Fibroblast of lung (primary cell): ENCODE results near the gene PABPN1L. TPM values are rescaled to one million over a fixed set of nuclear protein-coding genes. Genes with fewer than 3 reads are reported as not detected.

Source experiments
- DNase-seq, 2 donors: peaks; one replicate each; pipeline versions ENCODE4 v3.0.0 to v3.0.0-alpha.2; 2010; ENCODE audit warnings: low read depth in 2 of 2
- H2AFZ ChIP-seq: 2 replicates; pipeline ENCODE4 v1.5.1; 2012; ENCODE audit warnings: low read length, control low read depth, inconsistent platforms
- H3K27ac ChIP-seq: 2 replicates; pipeline ENCODE4 v1.5.1; 2011; ENCODE audit warnings: low read length, control low read depth; ENCODE audit not compliant: insufficient read depth
- H3K27me3 ChIP-seq: 2 replicates; pipeline ENCODE4 v1.5.1; 2011; ENCODE audit warnings: mild to moderate bottlenecking, low read length; ENCODE audit not compliant: control insufficient read depth, insufficient read depth
- H3K36me3 ChIP-seq: 2 replicates; pipeline ENCODE4 v1.5.1; 2011; ENCODE audit warnings: low read length; ENCODE audit not compliant: control insufficient read depth, insufficient read depth
- H3K4me1 ChIP-seq: 2 replicates; pipeline ENCODE4 v1.5.1; 2011; ENCODE audit warnings: low read length; ENCODE audit not compliant: control insufficient read depth, insufficient read depth; ENCODE audit errors: extremely low read depth
- H3K4me2 ChIP-seq: 2 replicates; pipeline ENCODE4 v1.5.1; 2011; ENCODE audit warnings: low read length, control low read depth; ENCODE audit not compliant: insufficient read depth; ENCODE audit errors: extremely low read depth
- H3K4me3 ChIP-seq, 4 experiments: fragments of 200-600 bp in 1 of 4; sonication (generic) in 1 of 4; replicated peaks in 1 of 4; 2 replicates each; pipeline ENCODE4 v1.5.1; 2011 to 2016; ENCODE audit warnings: low read length in 4 of 4, low read depth in 3 of 4, mild to moderate bottlenecking in 3 of 4, control low read depth in 2 of 4, inconsistent platforms in 1 of 4, mixed read lengths in 1 of 4; ENCODE audit not compliant: insufficient read depth in 1 of 4; ENCODE audit errors: control extremely low read depth in 1 of 4
- H3K79me2 ChIP-seq: 2 replicates; pipeline ENCODE4 v1.5.1; 2012; ENCODE audit warnings: mild to moderate bottlenecking, low read length, inconsistent platforms; ENCODE audit not compliant: control insufficient read depth, insufficient read depth
- H3K9ac ChIP-seq: 2 replicates; pipeline ENCODE4 v1.5.1; 2011; ENCODE audit warnings: mild to moderate bottlenecking, low read length, control low read depth; ENCODE audit not compliant: insufficient read depth
- H3K9me3 ChIP-seq: 2 replicates; pipeline ENCODE4 v1.5.1; 2012; ENCODE audit warnings: low read depth, low read length; ENCODE audit not compliant: control insufficient read depth, insufficient read depth
- H4K20me1 ChIP-seq: 2 replicates; pipeline ENCODE4 v1.5.1; 2011; ENCODE audit warnings: low read length; ENCODE audit not compliant: control insufficient read depth, insufficient read depth; ENCODE audit errors: extremely low read depth
- CTCF ChIP-seq, 2 donors: IDR thresholded peaks in 1 of 2; conservative IDR thresholded peaks in 1 of 2; 1 replicate in 1 of 2; 2 replicates in 1 of 2; pipeline ENCODE4 v1.5.1; 2011 to 2012; ENCODE audit warnings: low read length in 2 of 2, control low read depth in 1 of 2, inconsistent platforms in 1 of 2, low read depth in 1 of 2, mild to moderate bottlenecking in 1 of 2
- EZH2 ChIP-seq: IDR thresholded peaks from 2 replicates; pipeline ENCODE4 v1.5.1; 2012; ENCODE audit warnings: low read length, control low read depth, mild to moderate bottlenecking; ENCODE audit errors: missing control alignments
- polyA plus RNA-seq, 2 donors: library from polyadenylated mRNA; depleted of rRNA in 1 of 2; stranded (reverse) in 1 of 2; unstranded in 1 of 2; fragments of >200 nt; gene quantifications; 2 replicates each; pipeline ENCODE4 v1.2.1, GENCODE V29; 2011 to 2012; ENCODE audit warnings: missing spikeins in 1 of 2
- total RNA-seq: library from RNA; depleted of rRNA; stranded (reverse); fragments of >200 nt; gene quantifications from 2 replicates; pipeline ENCODE4 v1.2.1, GENCODE V29; 2014

Gene PABPN1L
- total and polyA plus RNA-seq, 2 donors (not counting 1 experiment from before 2014, with no cell fraction given), result not detected

- no peaks in the 10 kb centered on the region for H4K20me1 ChIP-seq
- no peak overlapping the region for H3K9ac ChIP-seq
- H3K27me3 ChIP-seq, result no peaks in the 10 kb centered on the region
- no peaks in the 10 kb centered on the region for H3K9me3 ChIP-seq
- H2AFZ ChIP-seq, result no peak overlapping the region
- no peak overlapping the region for H3K4me2 ChIP-seq
- peaks cover 5% of the 10 kb centered on the region for H3K79me2 ChIP-seq
- DNase-seq, result no peak
- TF ChIP-seq CTCF (conservative IDR thresholded peaks at IDR 0.05 in 1 of 2, IDR thresholded peaks at IDR 0.05 in 1 of 2; ENCODE audit: low read depth in 1 of 2, low read length in 2 of 2) (no peak), EZH2 (no peak)
- H3K4me3 ChIP-seq, result no peak overlapping the region
- no peaks in the 10 kb centered on the region for H3K36me3 ChIP-seq
- peaks cover 4% of the 10 kb centered on the region for H3K4me1 ChIP-seq
- no peak overlapping the region for H3K27ac ChIP-seq
These were observed 12.0 kb downstream of the PABPN1L start for GRCh38 chr16:88854306-88855111.

- Histone ChIP-seq H3K79me2 (peaks cover 5% of the 10 kb centered on the region), H3K27me3 (no peaks in the 10 kb centered on the region), H3K9ac (no peak overlapping the region), H3K9me3 (no peaks in the 10 kb centered on the region), H3K4me2 (no peak overlapping the region), H3K4me1 (peaks cover 4% of the 10 kb centered on the region), H3K27ac (no peak overlapping the region), H4K20me1 (no peaks in the 10 kb centered on the region), H3K4me3 (no peak overlapping the region), H2AFZ (no peak overlapping the region), H3K36me3 (no peaks in the 10 kb centered on the region)
- DNase-seq, result no peak
- TF ChIP-seq CTCF (conservative IDR thresholded peaks at IDR 0.05 in 1 of 2, IDR thresholded peaks at IDR 0.05 in 1 of 2; ENCODE audit: low read depth in 1 of 2, low read length in 2 of 2) (no peak), EZH2 (no peak)
These were observed 13.0 kb downstream of the PABPN1L start for GRCh38 chr16:88853325-88853941.

GRCh38 chr16:88851616-88852015 lies 14.8 kb downstream of the PABPN1L start:
- H3K4me3 ChIP-seq, result no peak overlapping the region
- no peaks in the 10 kb centered on the region for H3K36me3 ChIP-seq
- H4K20me1 ChIP-seq, result no peaks in the 10 kb centered on the region
- H2AFZ ChIP-seq, result no peak overlapping the region
- no peak overlapping the region for H3K4me2 ChIP-seq
- DNase-seq, result no peak
- TF ChIP-seq CTCF (conservative IDR thresholded peaks at IDR 0.05 in 1 of 2, IDR thresholded peaks at IDR 0.05 in 1 of 2; ENCODE audit: low read depth in 1 of 2, low read length in 2 of 2) (no peak), EZH2 (no peak)
- no peaks in the 10 kb centered on the region for H3K27me3 ChIP-seq
- H3K4me1 ChIP-seq, result peaks cover 4% of the 10 kb centered on the region
- H3K9me3 ChIP-seq, result no peaks in the 10 kb centered on the region
- H3K9ac ChIP-seq, result no peak overlapping the region
- no peak overlapping the region for H3K27ac ChIP-seq
- peaks cover 5% of the 10 kb centered on the region for H3K79me2 ChIP-seq
